BJ (cell line): ENCODE data around the gene MEGF6. TPM values are rescaled to one million over a fixed set of nuclear protein-coding genes. Genes with fewer than 3 reads are reported as not detected.

Source experiments
- CTCF ChIA-PET: fragments of 350-600 bp; formaldehyde crosslinking; extraction: SDS; loops from one replicate; lab custom pipeline; 2021; ENCODE audit warnings: antibody characterized with exemption, inconsistent platforms; lab: Yijun Ruan, JAX
- POLR2A ChIA-PET: fragments of 300-600 bp; sonication (Branson Sonifier 250); formaldehyde crosslinking; extraction: SDS; loops from one replicate; lab custom pipeline; 2021; ENCODE audit warnings: antibody characterized with exemption; lab: Charles Lee
- DNase-seq: peaks from one replicate; pipeline ENCODE4 v3.0.0-alpha.2; 2011; ENCODE audit warnings: low read depth
- H3K27me3 ChIP-seq: 2 replicates; pipeline ENCODE4 v1.6.0; 2011; ENCODE audit warnings: low read length; ENCODE audit not compliant: control insufficient read depth, insufficient read depth
- H3K36me3 ChIP-seq: 2 replicates; pipeline ENCODE4 v1.5.1; 2011; ENCODE audit warnings: low read length; ENCODE audit not compliant: control insufficient read depth, insufficient read depth
- H3K4me3 ChIP-seq: 2 replicates; pipeline ENCODE4 v1.5.1; 2011; ENCODE audit warnings: low read depth, mild to moderate bottlenecking, control low read depth, low read length
- polyA plus RNA-seq: library from polyadenylated mRNA; depleted of rRNA; stranded (reverse); fragments of >200 nt; gene quantifications from 2 replicates; pipeline ENCODE4 v1.2.3, GENCODE V29; 2011
- TF ChIP-seq, protein P1 (sequence below): IDR thresholded peaks from 2 replicates; pipeline ENCODE4 v1.5.1; 2011; ENCODE audit warnings: low read depth, mild to moderate bottlenecking, control low read depth, inconsistent platforms, low read length, moderate library complexity; ENCODE audit not compliant: insufficient read depth

MEGF6 gene
- polyA plus RNA-seq, 1 experiment, result 77.4 TPM

DNA sequence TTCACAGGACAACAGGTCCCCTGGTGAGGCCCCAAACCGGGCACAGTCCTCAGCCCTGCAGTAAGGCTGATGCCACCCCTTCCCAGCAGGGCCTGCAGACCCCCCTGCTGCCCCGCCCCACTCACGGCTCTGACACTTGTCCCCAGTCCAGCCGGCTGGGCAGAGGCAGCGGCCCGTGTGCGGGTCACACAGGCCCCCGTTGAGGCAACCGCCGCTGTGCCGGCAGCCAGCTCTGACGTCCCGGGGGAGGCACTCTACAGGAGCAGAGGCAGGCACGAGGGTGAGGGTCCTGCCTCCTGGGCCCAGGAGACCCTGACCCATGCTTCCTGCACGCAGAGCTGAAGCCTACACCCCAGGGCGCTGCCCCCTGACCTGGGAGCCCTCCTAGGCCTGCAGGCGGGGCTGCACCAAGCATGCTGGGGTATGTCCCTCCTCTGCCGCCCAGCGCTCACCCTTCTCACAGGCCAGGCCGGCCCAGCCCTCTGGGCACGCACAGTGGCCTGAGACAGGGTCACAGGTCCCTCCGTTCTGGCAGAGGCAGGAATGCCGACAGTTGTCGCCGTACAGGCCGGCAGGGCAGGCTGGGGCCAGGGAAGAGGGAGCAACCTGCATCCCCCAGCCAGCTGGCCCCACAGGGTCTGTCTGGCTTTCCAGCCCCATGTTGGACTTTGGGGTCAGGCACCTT lies 112.9 kb downstream of the MEGF6 start:
- CTCF ChIA-PET, result interaction anchor here (0.6 to 1.5 kb wide), 2 partner anchors 78 to 120 kb away, joined by 3 read pairs; no protein-coding TSS in a partner anchor
- Histone ChIP-seq H3K36me3 (peaks cover 65% of the 10 kb centered on the region), H3K27me3 (no peaks in the 10 kb centered on the region), H3K4me3 (no peak overlapping the region)
- TF ChIP-seq, protein P1, sequence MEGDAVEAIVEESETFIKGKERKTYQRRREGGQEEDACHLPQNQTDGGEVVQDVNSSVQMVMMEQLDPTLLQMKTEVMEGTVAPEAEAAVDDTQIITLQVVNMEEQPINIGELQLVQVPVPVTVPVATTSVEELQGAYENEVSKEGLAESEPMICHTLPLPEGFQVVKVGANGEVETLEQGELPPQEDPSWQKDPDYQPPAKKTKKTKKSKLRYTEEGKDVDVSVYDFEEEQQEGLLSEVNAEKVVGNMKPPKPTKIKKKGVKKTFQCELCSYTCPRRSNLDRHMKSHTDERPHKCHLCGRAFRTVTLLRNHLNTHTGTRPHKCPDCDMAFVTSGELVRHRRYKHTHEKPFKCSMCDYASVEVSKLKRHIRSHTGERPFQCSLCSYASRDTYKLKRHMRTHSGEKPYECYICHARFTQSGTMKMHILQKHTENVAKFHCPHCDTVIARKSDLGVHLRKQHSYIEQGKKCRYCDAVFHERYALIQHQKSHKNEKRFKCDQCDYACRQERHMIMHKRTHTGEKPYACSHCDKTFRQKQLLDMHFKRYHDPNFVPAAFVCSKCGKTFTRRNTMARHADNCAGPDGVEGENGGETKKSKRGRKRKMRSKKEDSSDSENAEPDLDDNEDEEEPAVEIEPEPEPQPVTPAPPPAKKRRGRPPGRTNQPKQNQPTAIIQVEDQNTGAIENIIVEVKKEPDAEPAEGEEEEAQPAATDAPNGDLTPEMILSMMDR, result no peak
- POLR2A ChIA-PET, result no interaction called here
- DNase-seq, result no peak

DNA sequence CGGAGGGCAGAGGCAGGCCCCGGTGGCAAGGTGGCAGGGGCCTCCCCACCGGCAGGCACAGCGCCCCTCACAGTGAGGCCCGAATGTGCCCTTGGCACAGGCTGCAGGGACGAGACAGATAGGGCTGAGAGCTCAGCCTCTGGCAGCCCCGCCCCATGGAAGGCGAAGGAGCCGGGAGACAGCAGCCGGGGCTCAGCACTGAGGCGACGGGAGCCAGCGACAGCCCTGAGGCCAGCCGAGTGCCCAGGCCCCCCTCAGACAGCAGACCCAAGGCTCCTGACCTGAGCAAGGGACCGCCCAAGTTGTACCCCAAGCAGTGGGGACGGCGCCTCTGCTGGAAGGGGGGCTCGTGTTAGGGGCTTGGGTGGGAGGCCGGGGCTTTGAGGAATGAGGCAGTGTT lies 113.8 kb downstream of the MEGF6 start:
- Histone ChIP-seq H3K36me3 (peaks cover 58% of the 10 kb centered on the region), H3K4me3 (no peak overlapping the region), H3K27me3 (no peaks in the 10 kb centered on the region)
- ChIA-PET CTCF (no interaction called here), POLR2A (no interaction called here)
- no peak for DNase-seq
- TF ChIP-seq, protein P1, result no peak

DNA sequence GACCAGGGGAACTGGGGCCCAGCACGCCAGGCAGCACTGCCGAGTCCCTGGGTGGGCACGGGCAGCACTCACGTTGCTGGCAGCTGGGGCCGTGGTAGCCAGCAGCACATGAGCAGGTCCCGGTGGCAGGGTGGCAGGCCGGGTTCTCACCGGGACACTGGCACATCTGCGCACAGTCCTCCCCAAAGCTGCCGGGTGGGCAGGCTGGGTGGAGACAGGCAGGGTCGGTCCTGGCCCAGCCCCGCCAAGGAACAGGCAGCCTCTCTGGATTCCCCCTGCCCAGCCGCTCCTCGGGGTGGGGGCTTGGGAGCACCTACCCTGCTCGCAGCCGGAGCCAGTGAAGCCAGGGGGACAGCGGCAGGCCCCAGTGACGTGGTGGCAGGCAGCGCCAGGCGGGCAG lies 114.4 kb downstream of the MEGF6 start:
- POLR2A ChIA-PET, result no interaction called here
- Histone ChIP-seq H3K36me3 (peaks cover 58% of the 10 kb centered on the region), H3K4me3 (no peak overlapping the region), H3K27me3 (no peaks in the 10 kb centered on the region)
- CTCF ChIA-PET, result interaction anchor here (0.7 to 2.3 kb wide), 4 partner anchors 11 to 122 kb away, joined by 4 to 13 read pairs (median 5); no protein-coding TSS in a partner anchor
- no peak for DNase-seq
- TF ChIP-seq, protein P1, result no peak

DNA sequence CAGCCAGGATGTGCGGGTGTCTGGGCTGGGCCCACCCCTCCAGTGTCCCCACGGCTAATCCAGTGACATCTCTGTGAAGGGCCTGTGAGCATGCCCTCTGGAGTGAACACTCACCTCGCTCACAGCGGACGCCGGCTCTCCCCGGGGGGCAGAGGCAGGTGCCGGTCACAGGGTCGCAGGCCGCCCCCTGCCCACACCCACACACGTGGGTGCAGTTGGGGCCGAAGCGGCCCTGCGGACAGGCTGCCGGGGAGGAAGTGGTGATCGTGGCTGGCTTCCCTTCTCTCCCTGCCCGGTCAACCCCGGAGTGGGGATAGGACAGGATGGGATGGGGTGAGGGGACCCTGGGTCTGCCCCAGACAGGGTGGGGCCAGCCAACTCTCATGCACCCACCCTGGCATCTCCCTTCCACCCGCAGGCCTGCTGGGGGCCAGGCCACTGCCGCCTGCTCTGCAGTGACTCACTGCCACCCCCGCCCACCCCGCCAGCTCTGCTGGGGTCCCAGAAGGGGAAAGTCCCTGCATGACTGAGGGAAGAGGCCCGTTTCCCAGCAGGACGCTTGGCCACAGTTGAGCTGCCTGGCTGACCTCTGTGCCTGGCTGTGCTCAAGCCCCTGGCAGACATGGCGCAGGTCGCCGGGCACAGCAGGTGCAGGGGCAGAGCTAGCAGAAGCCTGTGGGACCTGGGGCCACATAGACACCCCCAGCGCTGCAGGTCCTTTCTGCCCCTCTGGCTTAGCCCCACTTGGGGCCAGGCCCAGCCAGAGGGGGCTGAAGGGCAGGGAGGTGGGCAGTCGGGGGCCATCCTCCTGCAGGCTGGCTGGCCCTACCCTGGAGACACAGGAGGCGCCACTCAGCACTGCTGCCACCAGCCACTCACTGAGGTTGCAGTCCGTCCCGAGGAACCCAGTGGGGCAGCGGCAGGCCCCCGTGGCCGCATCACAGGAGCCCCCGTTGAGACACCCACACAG lies 115.2 kb downstream of the MEGF6 start:
- Histone ChIP-seq H3K36me3 (peaks cover 56% of the 10 kb centered on the region), H3K4me3 (no peak overlapping the region), H3K27me3 (no peaks in the 10 kb centered on the region)
- TF ChIP-seq, protein P1, result no peak
- POLR2A ChIA-PET, result no interaction called here
- DNase-seq, result no peak
- CTCF ChIA-PET, result interaction anchor here (0.9 to 2.3 kb wide), 7 partner anchors 8 to 126 kb away, joined by 3 to 13 read pairs (median 5); no protein-coding TSS in a partner anchor
